Activated naive CD8-positive, alpha-beta T cell (primary cell): ENCODE measurements around the gene RECQL5.
A peak's percentile ranks its signal among the peaks of the same experiment; 100 is the strongest.

Source experiments
- H3K27ac Mint-ChIP-seq: one replicate; pipeline ENCODE4 v1.8.0; 2021; ENCODE audit warnings: mixed read lengths
- H3K27me3 Mint-ChIP-seq: one replicate; pipeline ENCODE4 v1.8.0; 2021; ENCODE audit warnings: mixed read lengths
- H3K36me3 Mint-ChIP-seq: one replicate; pipeline ENCODE4 v1.8.0; 2021; ENCODE audit warnings: mixed read lengths
- H3K4me1 Mint-ChIP-seq: one replicate; pipeline ENCODE4 v1.8.0; 2021; ENCODE audit warnings: low read depth, mixed read lengths
- H3K4me3 Mint-ChIP-seq: one replicate; pipeline ENCODE4 v1.8.0; 2021; ENCODE audit warnings: mild to moderate bottlenecking, mixed read lengths
- H3K9me3 Mint-ChIP-seq: one replicate; pipeline ENCODE4 v1.8.0; 2021; ENCODE audit warnings: low read depth, mixed read lengths

RECQL5 gene

GRCh38 chr17:75693500-75694481 lies 26.8 kb upstream of the RECQL5 start:
- no peak overlapping the region for H3K4me3 Mint-ChIP-seq
- peaks cover 31% of the 10 kb centered on the region for H3K4me1 Mint-ChIP-seq
- H3K9me3 Mint-ChIP-seq = no peaks in the 10 kb centered on the region
- H3K27me3 Mint-ChIP-seq = no peaks in the 10 kb centered on the region
- H3K36me3 Mint-ChIP-seq = peaks cover 2% of the 10 kb centered on the region
- no peak overlapping the region for H3K27ac Mint-ChIP-seq

- peaks cover 4% of the 10 kb centered on the region for H3K36me3 Mint-ChIP-seq
- no peaks in the 10 kb centered on the region for H3K27me3 Mint-ChIP-seq
- H3K9me3 Mint-ChIP-seq = no peaks in the 10 kb centered on the region
- H3K4me1 Mint-ChIP-seq = peaks cover 39% of the 10 kb centered on the region
- no peak overlapping the region for H3K4me3 Mint-ChIP-seq
- H3K27ac Mint-ChIP-seq = no peak overlapping the region
Observed at GRCh38 chr17:75692976-75693375, 26.0 kb upstream of the RECQL5 start.

GRCh38 chr17:75691801-75692626 lies 25.1 kb upstream of the RECQL5 start:
- H3K4me1 Mint-ChIP-seq = peaks cover 46% of the 10 kb centered on the region
- no peak overlapping the region for H3K4me3 Mint-ChIP-seq
- H3K36me3 Mint-ChIP-seq = peaks cover 5% of the 10 kb centered on the region
- no peaks in the 10 kb centered on the region for H3K27me3 Mint-ChIP-seq
- no peaks in the 10 kb centered on the region for H3K9me3 Mint-ChIP-seq
- H3K27ac Mint-ChIP-seq = peak overlapping the region; percentile 66

GRCh38 chr17:75691371-75691791 lies 24.4 kb upstream of the RECQL5 start:
- no peak overlapping the region for H3K4me3 Mint-ChIP-seq
- peaks cover 51% of the 10 kb centered on the region for H3K4me1 Mint-ChIP-seq
- H3K9me3 Mint-ChIP-seq = no peaks in the 10 kb centered on the region
- no peaks in the 10 kb centered on the region for H3K27me3 Mint-ChIP-seq
- H3K36me3 Mint-ChIP-seq = peaks cover 5% of the 10 kb centered on the region
- peak overlapping the region; percentile 66 for H3K27ac Mint-ChIP-seq

- H3K27me3 Mint-ChIP-seq = no peaks in the 10 kb centered on the region
- H3K4me1 Mint-ChIP-seq = peaks cover 60% of the 10 kb centered on the region
- peak overlapping the region; percentile 87 for H3K27ac Mint-ChIP-seq
- H3K36me3 Mint-ChIP-seq = peaks cover 3% of the 10 kb centered on the region
- no peaks in the 10 kb centered on the region for H3K9me3 Mint-ChIP-seq
- peak overlapping the region; percentile 11 for H3K4me3 Mint-ChIP-seq
Observed at GRCh38 chr17:75689441-75689873, 22.5 kb upstream of the RECQL5 start.

- Mint-ChIP-seq H3K27ac (peak overlapping the region; percentile 87), H3K4me3 (no peak overlapping the region), H3K36me3 (peaks cover 3% of the 10 kb centered on the region), H3K9me3 (no peaks in the 10 kb centered on the region), H3K27me3 (no peaks in the 10 kb centered on the region), H3K4me1 (peaks cover 65% of the 10 kb centered on the region)
Observed at GRCh38 chr17:75688209-75688825, 21.4 kb upstream of the RECQL5 start.

- Mint-ChIP-seq H3K27me3 (no peaks in the 10 kb centered on the region), H3K9me3 (no peaks in the 10 kb centered on the region), H3K27ac (no peak overlapping the region), H3K4me3 (no peak overlapping the region), H3K4me1 (peaks cover 53% of the 10 kb centered on the region), H3K36me3 (peaks cover 3% of the 10 kb centered on the region)
Observed at GRCh38 chr17:75685499-75685898, 18.5 kb upstream of the RECQL5 start.

- H3K9me3 Mint-ChIP-seq = no peaks in the 10 kb centered on the region
- H3K27me3 Mint-ChIP-seq = no peaks in the 10 kb centered on the region
- H3K4me1 Mint-ChIP-seq = peaks cover 49% of the 10 kb centered on the region
- no peak overlapping the region for H3K27ac Mint-ChIP-seq
- H3K4me3 Mint-ChIP-seq = no peak overlapping the region
- H3K36me3 Mint-ChIP-seq = peaks cover 3% of the 10 kb centered on the region
Observed at GRCh38 chr17:75684924-75685323, 18.0 kb upstream of the RECQL5 start.

GRCh38 chr17:75684249-75684648 lies 17.3 kb upstream of the RECQL5 start:
- Mint-ChIP-seq H3K4me1 (peaks cover 42% of the 10 kb centered on the region), H3K27me3 (no peaks in the 10 kb centered on the region), H3K9me3 (no peaks in the 10 kb centered on the region)

GRCh38 chr17:75683583-75683982 lies 16.6 kb upstream of the RECQL5 start:
- no peak overlapping the region for H3K27ac Mint-ChIP-seq
- no peaks in the 10 kb centered on the region for H3K27me3 Mint-ChIP-seq
- no peaks in the 10 kb centered on the region for H3K9me3 Mint-ChIP-seq
- H3K4me3 Mint-ChIP-seq = no peak overlapping the region
- peaks cover 36% of the 10 kb centered on the region for H3K4me1 Mint-ChIP-seq
- peaks cover 3% of the 10 kb centered on the region for H3K36me3 Mint-ChIP-seq

More at GRCh38 chr17:75684249-75684648, 17.3 kb upstream of the RECQL5 start:
- Mint-ChIP-seq H3K36me3 (peaks cover 3% of the 10 kb centered on the region), H3K4me3 (no peak overlapping the region), H3K27ac (no peak overlapping the region)

- no peaks in the 10 kb centered on the region for H3K9me3 Mint-ChIP-seq
- no peaks in the 10 kb centered on the region for H3K27me3 Mint-ChIP-seq
- no peak overlapping the region for H3K27ac Mint-ChIP-seq
- H3K4me3 Mint-ChIP-seq = no peak overlapping the region
- H3K36me3 Mint-ChIP-seq = no peaks in the 10 kb centered on the region
- H3K4me1 Mint-ChIP-seq = peaks cover 21% of the 10 kb centered on the region
Observed at GRCh38 chr17:75681289-75681688, 14.3 kb upstream of the RECQL5 start.

- no peak overlapping the region for H3K4me3 Mint-ChIP-seq
- no peaks in the 10 kb centered on the region for H3K36me3 Mint-ChIP-seq
- no peak overlapping the region for H3K27ac Mint-ChIP-seq
- no peaks in the 10 kb centered on the region for H3K9me3 Mint-ChIP-seq
- H3K27me3 Mint-ChIP-seq = no peaks in the 10 kb centered on the region
- H3K4me1 Mint-ChIP-seq = peaks cover 15% of the 10 kb centered on the region
Observed at GRCh38 chr17:75680431-75680830, 13.5 kb upstream of the RECQL5 start.

- Mint-ChIP-seq H3K4me3 (no peak overlapping the region), H3K27me3 (no peaks in the 10 kb centered on the region), H3K9me3 (no peaks in the 10 kb centered on the region), H3K27ac (no peak overlapping the region), H3K36me3 (no peaks in the 10 kb centered on the region), H3K4me1 (peaks cover 16% of the 10 kb centered on the region)
Observed at GRCh38 chr17:75679706-75680211, 12.8 kb upstream of the RECQL5 start.

GRCh38 chr17:75676461-75676860 lies 9.5 kb upstream of the RECQL5 start:
- Mint-ChIP-seq H3K27me3 (no peaks in the 10 kb centered on the region), H3K27ac (no peak overlapping the region), H3K4me1 (peaks cover 10% of the 10 kb centered on the region), H3K9me3 (no peaks in the 10 kb centered on the region), H3K4me3 (no peak overlapping the region), H3K36me3 (no peaks in the 10 kb centered on the region)
